HG03571 (cell line): ENCODE measurements around the gene ITGA1.
"Not testable (repeated sequence)": the region's sequence is repeated elsewhere in the genome, so short reads cannot be mapped to it uniquely, and the experiment has no call there.

Source experiments
- ATAC-seq: cut with Tn5 transposase; IDR thresholded peaks from one replicate; pipeline ENCODE4 v1.9.1; 2021; ENCODE audit not compliant: unreplicated experiment

Gene ITGA1

GRCh38 chr5:52861368-52861767 lies 73.7 kb downstream of the ITGA1 start:
- ATAC-seq: no peak

DNA sequence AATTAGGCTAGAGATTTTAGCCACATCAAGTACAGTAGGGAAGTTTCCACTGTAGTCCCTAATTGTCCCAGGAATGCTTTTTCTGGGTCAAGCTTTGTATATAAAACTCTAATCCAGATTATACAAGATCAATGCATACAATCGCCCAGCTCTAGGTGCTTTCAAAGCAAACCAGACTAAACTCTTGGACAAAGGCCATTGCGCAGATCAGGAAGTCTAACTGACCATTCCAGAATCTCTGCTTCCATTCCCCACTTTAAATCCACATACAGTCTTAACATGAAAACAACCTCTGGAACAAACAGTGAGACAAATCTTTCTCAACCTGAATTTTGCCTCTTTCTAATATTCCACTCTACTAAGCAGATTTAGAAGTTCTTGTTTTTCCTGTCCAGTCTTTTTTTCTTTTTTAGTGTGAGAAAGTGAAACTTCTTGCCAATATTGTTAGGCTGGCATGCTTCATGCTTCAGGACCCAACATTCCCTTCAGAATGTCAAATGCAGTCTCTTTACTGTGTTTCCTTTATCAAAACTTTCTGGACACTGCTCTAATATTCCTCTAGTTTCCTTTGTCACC lies 76.1 kb downstream of the ITGA1 start:
- ATAC-seq: no peak

GRCh38 chr5:52864371-52864770 lies 76.7 kb downstream of the ITGA1 start:
- no peak for ATAC-seq

- no peak for ATAC-seq
Observed at GRCh38 chr5:52864884-52865283, 77.2 kb downstream of the ITGA1 start.

- not testable (repeated sequence) for ATAC-seq
Observed at GRCh38 chr5:52865991-52866390, 78.3 kb downstream of the ITGA1 start.

- no peak for ATAC-seq
Observed at GRCh38 chr5:52867809-52868208, 80.1 kb downstream of the ITGA1 start.

- ATAC-seq: no peak
Observed at GRCh38 chr5:52868417-52868816, 80.7 kb downstream of the ITGA1 start.

DNA sequence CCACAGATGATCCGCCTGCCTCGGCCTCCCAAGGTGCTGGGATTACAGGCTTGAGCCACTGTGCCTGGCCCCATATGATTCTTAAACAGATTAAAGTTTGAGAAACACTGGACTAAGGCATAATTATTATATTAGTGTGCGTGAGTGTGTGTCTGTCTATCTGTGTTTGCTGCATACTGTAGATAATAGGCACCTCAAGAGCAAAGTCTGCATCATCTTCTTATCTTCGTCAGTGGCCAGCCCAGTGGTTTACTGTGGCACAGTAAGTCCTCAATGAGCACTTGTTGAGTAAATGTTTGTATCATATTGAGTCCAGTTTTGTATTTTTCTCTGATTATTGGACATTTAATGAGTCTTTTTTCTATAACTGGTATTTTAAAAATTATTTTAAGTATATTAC lies 81.7 kb downstream of the ITGA1 start:
- ATAC-seq: no peak

DNA sequence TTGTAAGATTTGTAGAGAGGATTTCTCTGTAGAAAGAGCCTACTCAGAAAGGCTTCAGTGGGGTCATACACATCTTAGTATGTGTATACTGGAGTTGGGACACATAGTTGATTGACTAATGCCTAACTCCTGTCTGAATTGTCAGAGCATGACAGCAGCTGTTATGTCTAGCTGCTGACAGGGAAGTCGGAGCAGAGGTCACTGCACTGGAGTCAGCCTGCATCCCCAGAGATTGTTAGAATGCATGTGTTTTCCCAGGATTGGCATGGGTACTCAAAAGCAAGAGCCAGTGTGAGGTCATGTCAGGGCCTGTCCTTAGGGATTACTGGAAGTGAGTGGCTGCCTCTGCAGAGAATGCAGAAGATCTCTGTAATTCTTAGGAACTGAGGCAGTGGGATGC lies 82.7 kb downstream of the ITGA1 start:
- no peak for ATAC-seq

- no peak for ATAC-seq
Observed at GRCh38 chr5:52875827-52876226, 88.1 kb downstream of the ITGA1 start.

DNA sequence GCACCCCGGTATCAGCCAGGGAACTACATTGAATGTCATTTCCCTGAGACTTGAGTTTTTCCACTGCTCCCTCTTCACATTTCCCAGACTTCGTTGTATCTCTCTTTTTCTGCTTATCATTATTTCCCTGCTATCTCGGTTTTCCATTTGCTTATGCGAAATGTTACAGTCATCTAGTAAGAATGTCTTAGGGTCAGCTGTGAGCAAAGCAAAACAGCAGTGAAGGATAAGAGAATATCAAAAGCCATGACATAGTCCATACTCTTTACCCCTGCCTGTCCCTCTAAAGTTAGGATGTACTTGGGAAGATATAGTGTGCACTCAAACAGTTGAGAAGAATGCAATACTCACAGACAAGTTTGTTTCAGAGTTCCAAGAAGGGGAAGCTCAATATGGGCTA lies 88.7 kb downstream of the ITGA1 start:
- no peak for ATAC-seq

- no peak for ATAC-seq
Observed at GRCh38 chr5:52878656-52879055, 90.9 kb downstream of the ITGA1 start.

- ATAC-seq: no peak
Observed at GRCh38 chr5:52880541-52880940, 92.8 kb downstream of the ITGA1 start.

DNA sequence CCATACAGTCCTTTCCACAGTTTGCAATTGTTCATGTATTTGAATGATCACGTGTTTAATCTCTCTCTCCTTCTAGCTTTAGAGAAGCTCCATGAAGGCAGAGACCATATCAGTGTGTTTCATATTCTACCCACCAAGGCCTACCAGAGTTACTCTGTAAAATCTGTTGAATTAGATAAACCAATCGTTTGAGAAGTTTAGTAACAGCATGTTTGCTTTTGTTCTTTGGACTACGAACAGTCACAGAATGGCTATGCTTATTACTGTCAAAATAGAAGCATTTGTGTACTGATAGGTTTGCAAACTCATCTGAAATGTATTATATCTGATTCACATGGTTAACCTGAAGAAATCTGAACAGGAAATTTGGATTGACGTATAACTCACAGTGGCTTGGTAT lies 93.8 kb downstream of the ITGA1 start:
- no peak for ATAC-seq

- ATAC-seq: no peak
Observed at GRCh38 chr5:52883110-52883509, 95.4 kb downstream of the ITGA1 start.

DNA sequence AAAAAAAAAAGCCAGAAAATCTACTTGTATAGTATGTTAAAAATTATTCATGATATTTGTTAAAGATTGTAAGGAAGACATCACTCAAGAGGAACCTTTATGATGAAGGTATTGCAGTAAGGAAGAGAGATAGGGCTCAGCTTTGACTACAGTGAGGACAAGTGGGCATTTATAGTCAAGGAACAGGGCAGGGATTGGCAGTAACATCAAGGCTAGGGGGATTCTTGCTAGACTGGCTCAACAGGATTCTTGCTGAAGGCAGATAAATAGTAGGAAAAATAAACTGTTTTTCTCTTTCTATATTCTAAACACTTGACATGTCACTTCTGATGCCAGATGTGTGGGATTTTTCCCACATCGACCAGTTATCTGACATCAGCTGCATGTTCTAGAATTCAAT lies 96.7 kb downstream of the ITGA1 start:
- ATAC-seq: no peak

DNA sequence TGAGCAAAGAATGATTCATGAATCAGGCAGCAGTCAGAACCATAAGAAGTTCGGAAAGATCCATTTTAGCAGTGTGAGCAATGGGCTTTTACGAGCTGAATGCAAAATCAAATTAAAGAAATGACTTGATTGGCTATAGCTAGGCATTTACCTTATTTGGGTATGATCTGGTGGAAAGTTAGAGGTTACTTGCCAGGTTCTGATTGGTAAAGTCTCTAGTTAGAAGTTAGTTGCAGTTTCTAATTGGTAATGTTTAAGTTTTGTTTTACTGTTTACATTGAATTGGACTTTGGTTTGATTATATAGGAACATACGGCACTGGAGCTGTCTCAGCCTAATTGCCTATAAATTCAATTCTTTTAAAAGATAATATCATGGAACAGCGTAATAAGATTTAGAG lies 97.9 kb downstream of the ITGA1 start:
- ATAC-seq: no peak

GRCh38 chr5:52886206-52886605 lies 98.5 kb downstream of the ITGA1 start:
- no peak for ATAC-seq

- no peak for ATAC-seq
Observed at GRCh38 chr5:52887066-52887465, 99.3 kb downstream of the ITGA1 start.

DNA sequence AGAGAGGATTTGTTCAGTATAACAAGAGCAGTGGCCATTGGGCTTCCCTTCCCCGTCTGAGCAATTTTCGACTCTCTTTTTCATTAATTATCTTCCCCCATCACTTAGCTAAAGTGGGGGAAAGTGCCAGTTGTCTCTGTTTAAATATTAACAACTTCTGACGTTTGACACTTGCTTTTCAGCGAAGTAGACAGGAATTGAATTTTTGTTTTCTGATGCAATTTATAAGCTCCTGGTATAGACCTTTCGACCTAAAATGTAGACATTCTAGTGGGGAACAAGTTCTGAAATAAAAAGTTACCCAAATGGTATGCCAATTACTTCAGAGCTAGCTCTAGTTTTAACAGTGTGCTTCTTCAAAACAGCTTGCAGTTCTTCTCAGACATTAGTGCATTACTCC lies 100.6 kb downstream of the ITGA1 start:
- no peak for ATAC-seq

DNA sequence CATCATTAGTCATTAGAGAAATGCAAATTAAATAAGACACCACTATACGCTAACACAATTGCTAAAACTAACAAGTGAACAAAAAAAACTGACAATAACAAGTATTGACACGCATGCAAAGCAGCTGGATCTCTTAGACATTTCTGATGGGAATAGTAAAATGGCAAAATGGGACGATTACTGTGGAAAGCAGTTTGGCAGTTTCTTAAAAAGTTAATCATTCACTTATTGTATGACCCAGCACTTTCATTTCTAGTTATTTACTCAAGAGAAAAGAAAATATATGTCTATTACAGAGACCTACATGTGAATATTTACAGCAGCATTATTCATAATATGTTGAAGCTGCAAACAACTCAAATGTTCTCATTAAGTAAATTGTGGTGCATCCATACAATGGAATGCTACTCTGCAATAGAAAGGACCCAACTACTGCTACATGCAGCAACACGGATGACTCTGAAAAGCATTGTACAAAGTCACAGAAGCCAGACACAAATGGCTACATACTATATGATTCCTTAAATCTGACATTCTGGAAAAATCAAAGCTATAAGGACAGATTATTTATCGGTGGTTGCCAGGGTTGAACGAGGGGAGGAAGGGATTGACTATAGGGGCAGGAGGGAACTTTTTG lies 104.6 kb downstream of the ITGA1 start:
- ATAC-seq: no peak

DNA sequence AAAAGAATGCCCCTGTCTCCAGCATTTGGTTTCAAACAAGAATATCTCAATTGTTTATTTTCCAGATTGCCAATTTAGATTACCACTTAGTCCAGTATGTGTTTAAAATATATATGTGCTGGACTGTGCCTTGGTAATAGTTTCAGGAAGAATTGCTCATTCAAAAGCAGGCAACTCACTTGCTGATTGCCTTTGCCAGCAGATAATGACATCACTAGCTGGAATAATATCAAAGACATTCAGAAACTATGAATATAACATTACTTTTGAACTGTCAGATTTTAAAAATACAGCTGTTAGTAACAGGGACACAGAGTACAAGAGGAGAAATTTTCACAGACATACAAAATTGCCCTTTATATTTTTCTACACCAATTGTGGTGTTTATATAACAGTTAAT lies 105.4 kb downstream of the ITGA1 start:
- no peak for ATAC-seq

GRCh38 chr5:52893863-52894262 lies 106.1 kb downstream of the ITGA1 start:
- ATAC-seq: no peak
